ENCODE data around the gene EBPL.

Gene EBPL

DNA sequence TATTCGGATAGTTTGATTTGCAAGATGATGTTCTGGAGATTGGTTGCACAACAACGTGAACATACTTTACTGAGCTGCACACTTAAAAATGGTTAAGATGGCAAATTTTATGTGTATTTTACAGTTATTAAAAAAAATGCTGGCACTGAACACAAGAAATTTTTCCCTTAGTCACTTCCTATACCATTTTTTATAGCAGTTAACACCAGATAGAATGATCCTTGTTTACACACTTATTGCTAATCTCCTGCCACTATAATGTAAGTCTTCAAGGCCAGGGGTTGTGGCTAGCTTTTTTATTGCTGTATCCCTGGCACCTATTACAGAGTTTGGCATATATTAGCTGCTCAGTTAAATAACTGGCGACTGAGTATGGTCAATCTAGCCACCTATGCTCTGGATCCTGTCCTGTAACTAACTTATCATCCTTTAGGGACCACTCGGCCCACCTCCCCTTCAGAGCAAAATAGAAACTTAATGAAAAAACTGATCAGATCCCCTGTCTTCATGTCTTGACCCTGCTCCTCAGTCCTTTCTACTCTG is 2.0 kb upstream of the EBPL start:
- H3K27me3 ChIP-seq (ENCODE audit: insufficient read depth, low read depth) = no peaks in the 10 kb centered on the region
- no peak overlapping the region for H2AFZ ChIP-seq (ENCODE audit: low read depth)
- TF ChIP-seq, protein P1, sequence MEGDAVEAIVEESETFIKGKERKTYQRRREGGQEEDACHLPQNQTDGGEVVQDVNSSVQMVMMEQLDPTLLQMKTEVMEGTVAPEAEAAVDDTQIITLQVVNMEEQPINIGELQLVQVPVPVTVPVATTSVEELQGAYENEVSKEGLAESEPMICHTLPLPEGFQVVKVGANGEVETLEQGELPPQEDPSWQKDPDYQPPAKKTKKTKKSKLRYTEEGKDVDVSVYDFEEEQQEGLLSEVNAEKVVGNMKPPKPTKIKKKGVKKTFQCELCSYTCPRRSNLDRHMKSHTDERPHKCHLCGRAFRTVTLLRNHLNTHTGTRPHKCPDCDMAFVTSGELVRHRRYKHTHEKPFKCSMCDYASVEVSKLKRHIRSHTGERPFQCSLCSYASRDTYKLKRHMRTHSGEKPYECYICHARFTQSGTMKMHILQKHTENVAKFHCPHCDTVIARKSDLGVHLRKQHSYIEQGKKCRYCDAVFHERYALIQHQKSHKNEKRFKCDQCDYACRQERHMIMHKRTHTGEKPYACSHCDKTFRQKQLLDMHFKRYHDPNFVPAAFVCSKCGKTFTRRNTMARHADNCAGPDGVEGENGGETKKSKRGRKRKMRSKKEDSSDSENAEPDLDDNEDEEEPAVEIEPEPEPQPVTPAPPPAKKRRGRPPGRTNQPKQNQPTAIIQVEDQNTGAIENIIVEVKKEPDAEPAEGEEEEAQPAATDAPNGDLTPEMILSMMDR (conservative IDR thresholded peaks at IDR 0.05; ENCODE audit: low read depth, low read length) = no peak
- no peaks in the 10 kb centered on the region for H4K20me1 ChIP-seq (ENCODE audit: insufficient read depth)
- no peak overlapping the region for H3K4me3 ChIP-seq (IDR thresholded peaks at IDR 0.05; ENCODE audit: insufficient read depth, low read depth, low read length)
- peaks cover 11% of the 10 kb centered on the region for H3K4me1 ChIP-seq (ENCODE audit: low read depth, poor library complexity, severe bottlenecking)
- H3K36me3 ChIP-seq (ENCODE audit: insufficient read depth) = no peaks in the 10 kb centered on the region
- no peak overlapping the region for H3K4me2 ChIP-seq
- no peak overlapping the region for H3K27ac ChIP-seq
- no peak overlapping the region for H3K9ac ChIP-seq
- peaks cover 23% of the 10 kb centered on the region for H3K79me2 ChIP-seq (ENCODE audit: insufficient read depth, low read depth)

DNA sequence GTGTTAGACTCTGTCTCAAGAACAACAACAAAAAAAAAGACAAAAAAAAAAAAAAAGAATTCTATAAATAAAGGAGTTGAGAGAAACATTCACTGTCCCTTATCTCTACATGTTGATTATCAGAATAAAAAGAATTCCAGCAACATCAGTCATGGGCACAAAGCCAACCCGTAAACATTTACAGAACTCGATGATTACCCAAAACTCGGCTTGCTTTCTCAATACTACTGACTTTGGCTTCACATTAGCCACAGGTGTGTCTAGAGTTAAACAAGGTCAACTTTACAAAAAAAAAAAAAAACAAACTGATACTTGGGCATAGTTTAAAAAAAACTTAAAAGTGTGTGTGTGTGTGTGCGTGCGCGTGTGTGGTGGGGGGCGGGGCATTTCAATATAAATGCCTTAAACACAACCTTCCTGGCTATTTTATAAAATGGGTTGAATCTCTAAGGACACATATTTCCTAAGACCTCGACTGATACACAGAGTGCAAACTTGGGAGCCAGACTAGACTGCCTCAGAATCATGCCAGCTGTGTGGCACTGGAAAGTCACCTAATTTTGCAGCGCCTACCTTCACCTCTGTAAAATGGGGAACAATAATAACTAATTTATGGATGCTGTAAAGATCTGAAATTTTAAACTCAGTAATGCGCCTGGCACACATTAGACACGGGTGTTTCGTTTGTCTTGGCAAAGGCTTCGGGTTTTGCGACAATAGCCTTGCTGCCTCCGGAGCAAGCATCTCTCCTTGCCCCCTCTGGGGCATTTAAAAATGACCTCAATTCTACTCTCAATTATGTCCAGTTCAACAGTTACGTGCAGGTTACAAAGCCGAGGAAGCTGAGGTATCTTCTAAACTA is 922 bp downstream of the EBPL start:
- H3K36me3 ChIP-seq (ENCODE audit: insufficient read depth) = no peaks in the 10 kb centered on the region
- peak overlapping the region; percentile 58 for H2AFZ ChIP-seq (ENCODE audit: low read depth)
- H3K27ac ChIP-seq = peak overlapping the region; percentile 62
- H3K4me2 ChIP-seq = peak overlapping the region; percentile 54
- no peaks in the 10 kb centered on the region for H4K20me1 ChIP-seq (ENCODE audit: insufficient read depth)
- TF ChIP-seq, protein P1 (conservative IDR thresholded peaks at IDR 0.05; ENCODE audit: low read depth, low read length) = no peak
- H3K4me3 ChIP-seq (IDR thresholded peaks at IDR 0.05; ENCODE audit: insufficient read depth, low read depth, low read length) = no peak overlapping the region
- H3K9ac ChIP-seq = peak overlapping the region; percentile 79
- peaks cover 11% of the 10 kb centered on the region for H3K4me1 ChIP-seq (ENCODE audit: low read depth, poor library complexity, severe bottlenecking)
- peaks cover 27% of the 10 kb centered on the region for H3K79me2 ChIP-seq (ENCODE audit: insufficient read depth, low read depth)
- H3K27me3 ChIP-seq (ENCODE audit: insufficient read depth, low read depth) = no peaks in the 10 kb centered on the region

DNA sequence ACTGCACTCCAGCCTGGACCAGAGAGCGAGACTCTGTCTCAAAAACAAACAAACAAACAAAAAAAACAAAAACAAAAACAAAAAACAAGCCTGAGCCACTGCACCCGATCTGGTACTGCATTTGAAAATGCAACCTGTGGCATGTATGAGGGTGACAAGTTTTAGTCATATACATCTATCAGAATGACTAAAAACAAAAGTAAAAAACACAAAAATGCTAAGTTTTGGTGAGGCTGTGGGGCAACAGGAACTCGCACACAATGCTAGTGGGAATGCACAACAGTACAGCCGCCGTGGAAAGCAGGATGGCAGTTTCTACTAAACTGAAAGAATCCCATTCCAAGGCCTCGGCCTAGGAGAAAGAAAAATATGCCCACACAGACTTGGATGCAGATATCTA is 7.8 kb downstream of the EBPL start:
- Histone ChIP-seq H3K4me1 (ENCODE audit: low read depth, poor library complexity, severe bottlenecking) (no peaks in the 10 kb centered on the region), H3K79me2 (ENCODE audit: insufficient read depth, low read depth) (peaks cover 5% of the 10 kb centered on the region; the same call in 1 of the 2 replicates), H3K4me3 (IDR thresholded peaks at IDR 0.05; ENCODE audit: insufficient read depth, low read depth, low read length) (no peak overlapping the region), H3K27me3 (ENCODE audit: insufficient read depth, low read depth) (no peaks in the 10 kb centered on the region), H2AFZ (ENCODE audit: low read depth) (no peak overlapping the region), H3K36me3 (ENCODE audit: insufficient read depth) (no peaks in the 10 kb centered on the region), H4K20me1 (ENCODE audit: insufficient read depth) (no peaks in the 10 kb centered on the region), H3K4me2 (no peak overlapping the region), H3K27ac (no peak overlapping the region), H3K9ac (no peak overlapping the region)
- TF ChIP-seq, protein P1 (conservative IDR thresholded peaks at IDR 0.05; ENCODE audit: low read depth, low read length) = no peak

DNA sequence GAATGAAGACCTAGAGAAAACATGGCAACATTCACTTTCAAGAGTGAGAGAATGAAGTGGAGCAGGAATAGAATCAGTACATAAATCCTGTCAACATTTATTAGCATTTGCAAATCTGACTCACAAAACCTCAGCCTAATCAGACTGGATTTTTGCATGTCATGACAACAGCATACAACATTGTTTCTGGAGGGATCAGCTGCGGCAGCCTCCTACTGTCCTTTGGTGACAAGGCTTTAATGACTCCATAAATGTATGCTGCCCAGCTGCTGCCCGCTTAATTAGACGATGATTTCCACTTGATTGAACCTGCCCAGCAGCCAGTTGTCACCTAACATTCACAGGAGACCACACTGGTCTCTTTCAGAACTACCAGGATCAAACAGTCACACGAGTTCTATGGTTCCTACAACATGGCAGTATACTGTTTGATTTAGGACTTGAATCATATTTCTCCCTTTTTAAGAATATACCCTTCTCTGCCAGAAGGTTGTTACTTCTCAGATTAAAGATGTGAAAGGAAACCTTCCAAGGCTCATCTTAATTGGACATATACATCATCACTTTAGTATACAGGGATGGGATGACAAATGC is 9.3 kb downstream of the EBPL start:
- Histone ChIP-seq H3K4me2 (no peak overlapping the region), H3K27me3 (ENCODE audit: insufficient read depth, low read depth) (no peaks in the 10 kb centered on the region), H4K20me1 (ENCODE audit: insufficient read depth) (no peaks in the 10 kb centered on the region), H2AFZ (ENCODE audit: low read depth) (no peak overlapping the region), H3K4me3 (IDR thresholded peaks at IDR 0.05; ENCODE audit: insufficient read depth, low read depth, low read length) (no peak overlapping the region), H3K36me3 (ENCODE audit: insufficient read depth) (no peaks in the 10 kb centered on the region), H3K4me1 (ENCODE audit: low read depth, poor library complexity, severe bottlenecking) (no peaks in the 10 kb centered on the region), H3K9ac (no peak overlapping the region), H3K79me2 (ENCODE audit: insufficient read depth, low read depth) (no peaks in the 10 kb centered on the region; the same call in 1 of the 2 replicates), H3K27ac (no peak overlapping the region)
- TF ChIP-seq, protein P1 (conservative IDR thresholded peaks at IDR 0.05; ENCODE audit: low read depth, low read length) = no peak
